SW 1271 (cell line): Measurements from ENCODE around the gene EMD.

Source experiments
- DNase-seq, 2 experiments: peaks; one replicate each; lab custom pipeline; 2025; lab: John Stamatoyannopoulos, UW

The EMD gene

GRCh38 chrX:154355094-154355775 lies 23.9 kb upstream of the EMD start:
- no peak for DNase-seq

GRCh38 chrX:154355776-154356140 lies 23.3 kb upstream of the EMD start:
- no peak for DNase-seq

- DNase-seq: no peak
These were observed 22.5 kb upstream of the EMD start for GRCh38 chrX:154356596-154356995.

GRCh38 chrX:154357205-154357604 lies 21.9 kb upstream of the EMD start:
- no peak for DNase-seq

- DNase-seq: no peak
These were observed 21.1 kb upstream of the EMD start for GRCh38 chrX:154358011-154358410.

GRCh38 chrX:154358829-154359228 lies 20.3 kb upstream of the EMD start:
- DNase-seq: no peak

GRCh38 chrX:154359362-154360154 lies 19.5 kb upstream of the EMD start:
- DNase-seq: no peak

GRCh38 chrX:154360155-154360713 lies 18.9 kb upstream of the EMD start:
- no peak for DNase-seq

- no peak for DNase-seq
These were observed 16.9 kb upstream of the EMD start for GRCh38 chrX:154362085-154362742.

- DNase-seq: no peak
These were observed 15.2 kb upstream of the EMD start for GRCh38 chrX:154363706-154364439.

- DNase-seq: no peak
These were observed 14.0 kb upstream of the EMD start for GRCh38 chrX:154365052-154365600.

GRCh38 chrX:154365997-154366665 lies 13.0 kb upstream of the EMD start:
- DNase-seq: no peak

- DNase-seq: no peak
These were observed 12.4 kb upstream of the EMD start for GRCh38 chrX:154366666-154367055.

- DNase-seq: no peak
These were observed 11.4 kb upstream of the EMD start for GRCh38 chrX:154367474-154368308.

- peak; percentile 85 to 88 for DNase-seq
These were observed 10.3 kb upstream of the EMD start for GRCh38 chrX:154368630-154369448.

- DNase-seq: peak; percentile 77 to 90
These were observed 9.4 kb upstream of the EMD start for GRCh38 chrX:154369449-154370299.

GRCh38 chrX:154370300-154371016 lies 8.6 kb upstream of the EMD start:
- DNase-seq: no peak
